ENCODE measurements around the gene SH3RF3. TPM values are rescaled to one million over a fixed set of nuclear protein-coding genes. Genes with fewer than 3 reads are reported as not detected.
A peak's percentile ranks its signal among the peaks of the same experiment; 100 is the strongest.

Gene SH3RF3
- total and polyA plus RNA-seq, 4 donors: 2.9 to 9.7 (median 8.6) TPM

GRCh38 chr2:109237792-109238191 lies 108.8 kb downstream of the SH3RF3 start:
- H3K36me3 ChIP-seq (ENCODE audit: control insufficient read depth in 4 of 4, insufficient read depth in 4 of 4, low read length in 4 of 4): no peaks in the 10 kb centered on the region
- DNase-seq: no peak
- H3K4me3 ChIP-seq: no peak overlapping the region
- no peak for TF ChIP-seq CTCF (IDR thresholded peaks at IDR 0.05; ENCODE audit: control extremely low read depth, extremely low read depth)
- H3K9ac ChIP-seq (ENCODE audit: insufficient read depth in 1 of 2, low read length in 2 of 2): no peak overlapping the region
- no peaks in the 10 kb centered on the region for H3K27me3 ChIP-seq (ENCODE audit: control insufficient read depth in 3 of 3, insufficient read depth in 3 of 3, low read length in 2 of 3)
- peaks cover 0 to 3% (median 0%) of the 10 kb centered on the region in 4 donors for H3K9me3 ChIP-seq (ENCODE audit: control insufficient read depth in 4 of 4, insufficient read depth in 3 of 4, low read length in 3 of 4)
- H3K27ac ChIP-seq (ENCODE audit: low read depth in 1 of 2, low read length in 1 of 2): no peak overlapping the region
- ATAC-seq (ENCODE audit: insufficient read depth, low FRiP score): no peak
- peaks cover 6 to 23% (median 16%) of the 10 kb centered on the region in 5 donors for H3K4me1 ChIP-seq (ENCODE audit: control insufficient read depth in 5 of 5, insufficient read depth in 5 of 5, low read length in 5 of 5)
- WGBS, 2 donors: 90 to 95% methylated on average over 2 of the region's 2 CpGs

GRCh38 chr2:109238580-109238979 lies 109.6 kb downstream of the SH3RF3 start:
- DNase-seq (peak; percentile 63 to 87 (median 72)), ATAC-seq (ENCODE audit: insufficient read depth, low FRiP score) (peak; percentile 62)
- Histone ChIP-seq H3K9me3 (ENCODE audit: control insufficient read depth in 4 of 4, insufficient read depth in 3 of 4, low read length in 3 of 4) (peaks cover 0 to 3% (median 0%) of the 10 kb centered on the region in 4 donors), H3K27ac (ENCODE audit: low read depth in 1 of 2, low read length in 1 of 2) (peak overlapping the region in 1 of 2 donors; percentile 78), H3K4me3 (no peak overlapping the region), H3K4me1 (ENCODE audit: control insufficient read depth in 5 of 5, insufficient read depth in 5 of 5, low read length in 5 of 5) (peaks cover 11 to 24% (median 18%) of the 10 kb centered on the region in 5 donors), H3K27me3 (ENCODE audit: control insufficient read depth in 3 of 3, insufficient read depth in 3 of 3, low read length in 2 of 3) (no peaks in the 10 kb centered on the region), H3K9ac (ENCODE audit: insufficient read depth in 1 of 2, low read length in 2 of 2) (no peak overlapping the region), H3K36me3 (ENCODE audit: control insufficient read depth in 4 of 4, insufficient read depth in 4 of 4, low read length in 4 of 4) (no peaks in the 10 kb centered on the region)
- no peak for TF ChIP-seq CTCF (IDR thresholded peaks at IDR 0.05; ENCODE audit: control extremely low read depth, extremely low read depth)
- 11 to 31% methylated on average over 4 of the region's 4 CpGs for WGBS, 2 donors

- Histone ChIP-seq H3K9me3 (ENCODE audit: control insufficient read depth in 4 of 4, insufficient read depth in 3 of 4, low read length in 3 of 4) (no peaks in the 10 kb centered on the region), H3K27ac (ENCODE audit: low read depth in 1 of 2, low read length in 1 of 2) (peak overlapping the region in 1 of 2 donors; percentile 15), H3K4me3 (no peak overlapping the region), H3K4me1 (ENCODE audit: control insufficient read depth in 5 of 5, insufficient read depth in 5 of 5, low read length in 5 of 5) (peaks cover 11 to 27% (median 26%) of the 10 kb centered on the region in 5 donors), H3K9ac (ENCODE audit: insufficient read depth in 1 of 2, low read length in 2 of 2) (no peak overlapping the region), H3K27me3 (ENCODE audit: control insufficient read depth in 3 of 3, insufficient read depth in 3 of 3, low read length in 2 of 3) (no peaks in the 10 kb centered on the region), H3K36me3 (ENCODE audit: control insufficient read depth in 4 of 4, insufficient read depth in 4 of 4, low read length in 4 of 4) (no peaks in the 10 kb centered on the region)
- ATAC-seq (ENCODE audit: insufficient read depth, low FRiP score) (no peak), DNase-seq (no peak)
- 92 to 93% methylated on average over 6 of the region's 6 CpGs for WGBS, 2 donors
- TF ChIP-seq CTCF (IDR thresholded peaks at IDR 0.05; ENCODE audit: control extremely low read depth, extremely low read depth): no peak
These were observed 110.7 kb downstream of the SH3RF3 start for GRCh38 chr2:109239720-109240119.

DNA sequence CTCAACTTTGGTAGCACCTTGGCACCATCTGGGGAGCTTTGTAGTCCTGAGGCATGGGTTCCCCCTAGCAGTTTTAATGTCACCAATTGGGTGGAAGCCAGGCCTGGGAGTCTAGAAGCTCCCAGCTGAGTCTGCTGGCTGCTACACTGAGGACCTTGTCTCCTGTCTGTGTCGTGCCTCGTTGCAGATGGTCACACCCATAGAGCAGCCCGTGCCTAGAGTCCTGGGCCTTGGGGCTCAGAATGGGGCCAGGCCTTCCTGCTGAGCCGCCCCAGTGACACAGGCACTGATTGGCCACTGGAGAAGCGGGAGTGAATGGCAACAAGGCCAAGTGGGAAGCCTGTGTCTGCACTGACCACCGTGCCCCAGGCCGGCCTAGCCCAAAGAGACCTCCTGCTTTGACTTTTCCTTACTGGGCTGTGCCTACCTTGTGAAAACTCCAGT lies 113.2 kb downstream of the SH3RF3 start:
- DNase-seq (no peak), ATAC-seq (ENCODE audit: insufficient read depth, low FRiP score) (no peak)
- no peak for TF ChIP-seq CTCF (IDR thresholded peaks at IDR 0.05; ENCODE audit: control extremely low read depth, extremely low read depth)
- H3K36me3 ChIP-seq (ENCODE audit: control insufficient read depth in 4 of 4, insufficient read depth in 4 of 4, low read length in 4 of 4): no peaks in the 10 kb centered on the region
- H3K4me1 ChIP-seq (ENCODE audit: control insufficient read depth in 5 of 5, insufficient read depth in 5 of 5, low read length in 5 of 5): peaks cover 10 to 35% (median 27%) of the 10 kb centered on the region in 5 donors
- peak overlapping the region; percentile 81 to 87 for H3K27ac ChIP-seq (ENCODE audit: low read depth in 1 of 2, low read length in 1 of 2)
- no peaks in the 10 kb centered on the region for H3K9me3 ChIP-seq (ENCODE audit: control insufficient read depth in 4 of 4, insufficient read depth in 3 of 4, low read length in 3 of 4)
- peak overlapping the region in 1 of 2 donors; percentile 26 for H3K9ac ChIP-seq (ENCODE audit: insufficient read depth in 1 of 2, low read length in 2 of 2)
- H3K4me3 ChIP-seq: no peak overlapping the region
- 80 to 82% methylated on average over 7 of the region's 7 CpGs for WGBS, 2 donors
- no peaks in the 10 kb centered on the region for H3K27me3 ChIP-seq (ENCODE audit: control insufficient read depth in 3 of 3, insufficient read depth in 3 of 3, low read length in 2 of 3)

Data from lung (tissue), 12 donors.